Peyer's patch (tissue), 4 donors: ENCODE results near the gene CXCL14.

Experiments used
- CTCF ChIP-seq, 6 experiments: fragments of 450-650 bp in 4 of 6; fragments of 200-600 bp in 2 of 6; sonication (generic) in 1 of 6; IDR thresholded peaks; one replicate each; pipeline ENCODE4 v1.5.1; 2017 to 2019; ENCODE audit warnings: antibody characterized with exemption in 6 of 6, mild to moderate bottlenecking in 3 of 6, moderate library complexity in 1 of 6
- POLR2A ChIP-seq, 2 donors: fragments of 450-650 bp; IDR thresholded peaks; one replicate each; pipeline ENCODE4 v1.5.1; 2017; ENCODE audit warnings: antibody characterized with exemption in 2 of 2, mild to moderate bottlenecking in 2 of 2, moderate library complexity in 2 of 2

- TF ChIP-seq CTCF (IDR thresholded peaks at IDR 0.05): no peak
- no peak for TF ChIP-seq POLR2A (IDR thresholded peaks at IDR 0.05)
Observed at GRCh38 chr5:135541807-135542502, 36.8 kb downstream of the CXCL14 start.
